ENCODE results near the gene OR5AK2. TPM values are rescaled to one million over a fixed set of nuclear protein-coding genes. Genes with fewer than 3 reads are reported as not detected.

The OR5AK2 gene
- total RNA-seq, 1 experiment from 2014 or later, result not detected

GRCh38 chr11:56961609-56962008, 27.1 kb upstream of the OR5AK2 start:
- BruUV-seq (replicated peaks), result no TSS peak
- DNase-seq (ENCODE audit: unreplicated experiment), result no peak
- POLR2A ChIA-PET, result no interaction called here
- Mint-ChIP-seq H3K4me1 (ENCODE audit: insufficient read depth, unreplicated experiment) (no peaks in the 10 kb centered on the region), H3K27ac (ENCODE audit: low read depth, unreplicated experiment) (no peak overlapping the region), H3K36me3 (ENCODE audit: insufficient read depth, unreplicated experiment) (no peaks in the 10 kb centered on the region), H3K27me3 (ENCODE audit: insufficient read depth, unreplicated experiment) (no peaks in the 10 kb centered on the region), H3K9me3 (ENCODE audit: unreplicated experiment) (no peaks in the 10 kb centered on the region), H3K4me3 (ENCODE audit: unreplicated experiment) (no peak overlapping the region)
- TF ChIP-seq, protein P1, sequence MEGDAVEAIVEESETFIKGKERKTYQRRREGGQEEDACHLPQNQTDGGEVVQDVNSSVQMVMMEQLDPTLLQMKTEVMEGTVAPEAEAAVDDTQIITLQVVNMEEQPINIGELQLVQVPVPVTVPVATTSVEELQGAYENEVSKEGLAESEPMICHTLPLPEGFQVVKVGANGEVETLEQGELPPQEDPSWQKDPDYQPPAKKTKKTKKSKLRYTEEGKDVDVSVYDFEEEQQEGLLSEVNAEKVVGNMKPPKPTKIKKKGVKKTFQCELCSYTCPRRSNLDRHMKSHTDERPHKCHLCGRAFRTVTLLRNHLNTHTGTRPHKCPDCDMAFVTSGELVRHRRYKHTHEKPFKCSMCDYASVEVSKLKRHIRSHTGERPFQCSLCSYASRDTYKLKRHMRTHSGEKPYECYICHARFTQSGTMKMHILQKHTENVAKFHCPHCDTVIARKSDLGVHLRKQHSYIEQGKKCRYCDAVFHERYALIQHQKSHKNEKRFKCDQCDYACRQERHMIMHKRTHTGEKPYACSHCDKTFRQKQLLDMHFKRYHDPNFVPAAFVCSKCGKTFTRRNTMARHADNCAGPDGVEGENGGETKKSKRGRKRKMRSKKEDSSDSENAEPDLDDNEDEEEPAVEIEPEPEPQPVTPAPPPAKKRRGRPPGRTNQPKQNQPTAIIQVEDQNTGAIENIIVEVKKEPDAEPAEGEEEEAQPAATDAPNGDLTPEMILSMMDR (IDR thresholded peaks at IDR 0.05; ENCODE audit: unreplicated experiment), result no peak
- intact Hi-C loops (cut with micrococcal nuclease), result no loop called here
- CTCF ChIA-PET, result no interaction called here

DNA sequence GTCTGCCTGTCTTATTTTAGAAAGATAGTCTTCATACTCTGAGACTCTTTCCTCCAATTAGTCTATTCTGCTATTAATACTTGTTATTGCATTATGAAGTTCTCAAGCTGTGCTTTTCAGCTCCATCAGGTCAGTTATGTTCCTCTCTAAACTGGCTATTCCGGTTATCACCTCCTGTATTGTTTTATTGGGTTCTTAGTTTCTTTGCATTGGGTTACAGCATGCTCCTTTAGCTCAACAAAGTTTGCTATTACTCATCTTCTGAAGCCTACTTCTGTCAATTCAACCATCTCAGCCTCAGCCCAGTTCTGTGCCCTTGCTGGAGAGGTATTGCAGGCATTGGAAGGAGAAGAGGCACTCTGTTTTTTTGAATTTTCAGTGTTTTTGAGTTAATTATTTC, 21.0 kb upstream of the OR5AK2 start:
- Mint-ChIP-seq H3K4me3 (ENCODE audit: unreplicated experiment) (no peak overlapping the region), H3K27me3 (ENCODE audit: insufficient read depth, unreplicated experiment) (no peaks in the 10 kb centered on the region), H3K36me3 (ENCODE audit: insufficient read depth, unreplicated experiment) (no peaks in the 10 kb centered on the region), H3K27ac (ENCODE audit: low read depth, unreplicated experiment) (no peak overlapping the region), H3K9me3 (ENCODE audit: unreplicated experiment) (no peaks in the 10 kb centered on the region), H3K4me1 (ENCODE audit: insufficient read depth, unreplicated experiment) (no peaks in the 10 kb centered on the region)
- POLR2A ChIA-PET, result no interaction called here
- TF ChIP-seq, protein P1 (IDR thresholded peaks at IDR 0.05; ENCODE audit: unreplicated experiment), result no peak
- intact Hi-C loops (cut with micrococcal nuclease), result no loop called here
- CTCF ChIA-PET, result no interaction called here
- no peak for DNase-seq (ENCODE audit: unreplicated experiment)
- BruUV-seq (replicated peaks), result no TSS peak

GRCh38 chr11:56968524-56968923, 20.2 kb upstream of the OR5AK2 start:
- H3K4me1 Mint-ChIP-seq (ENCODE audit: insufficient read depth, unreplicated experiment), result no peaks in the 10 kb centered on the region
- intact Hi-C loops (cut with micrococcal nuclease), result no loop called here

DNA sequence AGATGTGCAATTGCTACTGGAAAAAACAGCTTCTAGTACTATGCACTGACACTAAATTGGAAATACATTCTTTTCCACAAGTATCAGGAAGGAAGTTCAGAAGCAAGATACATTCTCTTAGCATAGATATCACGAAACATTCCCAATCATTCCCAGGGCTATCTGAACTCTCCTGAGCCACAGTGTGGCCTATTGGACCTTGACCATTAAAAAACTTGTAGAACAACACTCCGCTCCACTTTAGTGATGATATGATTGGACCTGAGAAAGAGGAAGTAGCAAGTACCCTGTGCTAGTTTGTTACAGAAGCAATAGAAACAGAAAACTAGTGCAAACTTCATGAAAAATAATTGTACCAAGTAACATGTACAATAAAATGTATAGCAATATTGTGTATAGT, 11.4 kb upstream of the OR5AK2 start:
- Mint-ChIP-seq H3K36me3 (ENCODE audit: insufficient read depth, unreplicated experiment) (no peaks in the 10 kb centered on the region), H3K27ac (ENCODE audit: low read depth, unreplicated experiment) (no peak overlapping the region), H3K9me3 (ENCODE audit: unreplicated experiment) (no peaks in the 10 kb centered on the region), H3K4me1 (ENCODE audit: insufficient read depth, unreplicated experiment) (no peaks in the 10 kb centered on the region), H3K4me3 (ENCODE audit: unreplicated experiment) (no peak overlapping the region), H3K27me3 (ENCODE audit: insufficient read depth, unreplicated experiment) (no peaks in the 10 kb centered on the region)
- intact Hi-C loops (cut with micrococcal nuclease), result no loop called here
- TF ChIP-seq, protein P1 (IDR thresholded peaks at IDR 0.05; ENCODE audit: unreplicated experiment), result no peak
- BruUV-seq (replicated peaks), result no TSS peak
- ChIA-PET CTCF (no interaction called here), POLR2A (no interaction called here)
- DNase-seq (ENCODE audit: unreplicated experiment), result no peak

More at GRCh38 chr11:56968524-56968923, 20.2 kb upstream of the OR5AK2 start:
- Mint-ChIP-seq H3K36me3 (ENCODE audit: insufficient read depth, unreplicated experiment) (no peaks in the 10 kb centered on the region), H3K27ac (ENCODE audit: low read depth, unreplicated experiment) (no peak overlapping the region), H3K9me3 (ENCODE audit: unreplicated experiment) (no peaks in the 10 kb centered on the region), H3K27me3 (ENCODE audit: insufficient read depth, unreplicated experiment) (no peaks in the 10 kb centered on the region), H3K4me3 (ENCODE audit: unreplicated experiment) (no peak overlapping the region)
- CTCF ChIA-PET, result interaction anchor here (0.7 to 0.8 kb wide), 2 partner anchors 19 to 949 kb away, joined by 3 read pairs; no protein-coding TSS in a partner anchor
- POLR2A ChIA-PET, result no interaction called here
- TF ChIP-seq, protein P1 (IDR thresholded peaks at IDR 0.05; ENCODE audit: unreplicated experiment), result no peak
- no peak for DNase-seq (ENCODE audit: unreplicated experiment)
- no TSS peak for BruUV-seq (replicated peaks)
